OCI-LY3 (cell line): ENCODE results near the gene LEPROT.

Experiments
- CTCF ChIP-seq: fragments of 200-600, 300-600 bp; sonication (generic); IDR thresholded peaks from 2 replicates; pipeline ENCODE4 v1.5.1; 2014; ENCODE audit warnings: antibody characterized with exemption, low read length, low read depth
- EZH2phosphoT487 ChIP-seq: fragments of 200-600 bp; shearing (Covaris generic); IDR thresholded peaks from 2 replicates; pipeline ENCODE4 v1.6.1; 2018; ENCODE audit warnings: antibody characterized with exemption, mixed run types, low read depth

DNA sequence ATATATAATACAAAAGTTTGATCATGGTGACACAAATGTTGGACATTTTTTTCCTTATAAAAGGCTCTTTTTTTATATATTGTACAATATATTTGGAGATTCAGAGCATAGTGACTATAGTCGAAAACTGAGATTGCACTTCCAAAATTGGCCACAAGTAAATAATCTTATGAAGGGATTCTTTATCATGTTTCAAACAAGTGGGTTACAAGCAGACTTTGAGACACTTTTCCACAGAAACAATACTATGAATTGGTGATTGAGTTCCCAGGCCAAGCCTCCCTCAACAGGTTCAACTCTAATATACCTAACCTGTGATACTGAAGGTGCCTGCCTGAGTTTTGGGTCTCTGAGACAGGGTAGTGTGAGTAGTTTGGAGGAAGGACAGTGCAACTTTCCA is 13.8 kb downstream of the LEPROT start:
- no peak for TF ChIP-seq CTCF
- TF ChIP-seq EZH2phosphoT487: no peak
